HG03460 (cell line): Measurements from ENCODE around the gene AMZ1.
"Not testable (repeated sequence)": the region's sequence is repeated elsewhere in the genome, so short reads cannot be mapped to it uniquely, and the experiment has no call there.

ENCODE experiments used
- ATAC-seq: cut with Tn5 transposase; IDR thresholded peaks from one replicate; pipeline ENCODE4 v1.9.1; 2021; ENCODE audit not compliant: unreplicated experiment

AMZ1 gene

DNA sequence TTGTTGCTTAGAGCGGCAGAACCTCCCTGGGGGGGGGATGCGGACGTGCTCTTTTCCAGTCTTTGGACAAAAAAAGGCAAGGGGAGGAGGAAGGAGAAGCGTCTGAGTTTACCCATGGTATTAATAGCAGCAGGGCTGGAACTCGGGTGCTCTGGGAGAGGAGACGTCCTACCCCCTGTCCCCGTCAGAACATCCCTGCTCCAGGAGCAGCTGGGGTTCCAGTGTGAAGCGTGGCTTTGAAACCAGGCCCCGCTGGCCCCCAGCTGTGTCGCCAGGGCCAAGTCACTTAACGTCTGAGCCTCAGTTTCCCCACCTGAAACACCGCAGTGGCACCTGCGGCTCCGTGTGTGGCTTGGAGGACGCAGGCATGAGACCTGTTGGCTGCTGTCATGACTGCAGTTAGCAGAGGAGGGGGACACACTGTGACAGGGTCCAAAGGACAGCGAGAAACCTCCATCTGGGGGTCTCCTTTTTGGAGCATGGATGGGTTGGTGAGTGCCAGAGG is 1.4 kb downstream of the AMZ1 start:
- no peak for ATAC-seq

GRCh38 chr7:2689951-2690705 is 2.1 kb downstream of the AMZ1 start:
- ATAC-seq = no peak

DNA sequence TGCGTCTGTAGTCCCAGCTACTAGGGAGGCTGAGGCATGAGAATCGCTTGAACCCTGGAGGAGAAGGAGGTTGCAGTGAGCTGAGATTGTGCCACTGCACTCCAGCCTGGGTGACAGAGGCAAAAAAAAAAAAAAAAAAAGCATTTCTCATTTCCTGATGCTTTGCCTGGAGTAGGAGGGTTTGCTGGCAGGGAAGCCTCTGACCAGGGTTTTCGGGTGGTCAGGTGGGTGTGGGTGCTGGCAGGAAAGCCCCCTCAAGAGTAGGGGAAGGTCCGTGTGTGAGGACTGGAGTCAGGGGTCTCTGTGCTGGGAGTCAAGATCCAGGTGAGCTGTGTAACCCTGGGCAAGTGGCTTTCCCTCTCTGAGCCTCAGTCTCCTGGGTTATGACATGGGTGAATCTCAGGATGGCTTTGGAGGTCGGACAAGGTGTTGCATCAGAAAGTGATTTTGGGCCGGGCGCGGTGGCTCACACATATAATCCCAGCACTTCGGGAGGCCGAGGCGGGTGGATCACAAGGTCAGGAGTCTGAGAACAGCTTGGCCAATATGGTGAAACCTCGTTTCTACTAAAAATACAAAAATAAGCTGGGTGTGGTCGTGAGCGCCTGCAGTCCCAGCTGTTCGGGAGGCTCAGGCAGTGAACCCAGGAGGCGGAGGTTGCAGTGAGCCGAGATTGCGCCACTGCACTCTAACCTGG is 3.2 kb downstream of the AMZ1 start:
- ATAC-seq = no peak

GRCh38 chr7:2691932-2692439 is 4.0 kb downstream of the AMZ1 start:
- not testable (repeated sequence) for ATAC-seq

DNA sequence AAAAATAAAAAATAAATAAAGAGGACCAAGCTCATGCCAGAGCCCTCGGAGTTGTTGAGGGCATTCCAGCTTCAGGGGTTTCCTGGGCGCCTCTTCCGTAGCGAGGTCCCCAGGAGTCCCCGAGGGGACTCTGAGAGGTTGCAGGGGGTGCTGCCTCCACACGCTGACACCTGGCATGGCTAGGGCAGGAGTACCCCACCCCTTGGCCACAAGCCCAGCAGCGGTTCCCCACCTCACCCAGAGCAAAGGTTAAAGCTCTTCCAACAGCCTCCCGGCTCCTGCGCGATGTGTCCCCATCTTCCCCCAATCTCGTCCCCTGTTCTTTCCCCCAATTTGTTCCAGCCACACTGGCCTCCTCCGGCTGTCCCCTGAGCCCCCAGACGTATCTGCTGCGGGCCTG is 4.5 kb downstream of the AMZ1 start:
- ATAC-seq = no peak

DNA sequence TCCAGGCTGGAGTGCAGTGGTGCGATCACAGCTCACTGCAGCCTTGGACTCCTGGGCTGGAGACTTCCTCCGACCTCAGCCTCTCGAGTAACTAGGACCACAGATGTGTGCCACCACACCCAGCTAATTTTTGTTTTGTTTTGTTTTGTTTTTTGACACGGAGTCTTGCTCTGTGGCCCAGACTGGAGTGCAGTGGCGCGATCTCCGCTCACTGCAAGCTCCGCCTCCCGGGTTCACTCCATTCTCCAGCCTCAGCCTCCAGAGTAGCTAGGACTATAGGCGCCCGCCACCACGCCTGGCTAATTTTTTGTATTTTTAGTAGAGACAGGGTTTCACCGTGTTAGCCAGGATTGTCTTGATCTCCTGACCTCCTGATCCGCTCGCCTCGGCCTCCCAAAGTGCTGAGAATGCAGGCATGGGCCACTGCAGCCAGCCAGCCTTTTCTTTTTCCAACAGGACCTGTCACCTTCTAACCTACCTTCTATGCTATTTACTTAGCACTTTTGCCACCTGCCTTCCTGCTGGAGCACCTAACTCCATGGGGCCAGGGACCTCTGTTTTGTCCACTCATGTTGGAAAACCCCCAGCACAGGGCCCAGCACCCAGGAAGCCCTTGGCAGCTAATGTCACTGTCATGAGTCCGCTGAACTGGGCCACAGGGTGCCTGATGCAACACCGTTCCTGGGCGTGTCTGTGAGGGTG is 5.6 kb downstream of the AMZ1 start:
- ATAC-seq = not testable (repeated sequence)

GRCh38 chr7:2694122-2694436 is 6.1 kb downstream of the AMZ1 start:
- not testable (repeated sequence) for ATAC-seq

GRCh38 chr7:2698581-2699288 is 10.7 kb downstream of the AMZ1 start:
- peak; percentile 97 for ATAC-seq

- ATAC-seq = no peak
These were observed 11.3 kb downstream of the AMZ1 start for GRCh38 chr7:2699289-2699620.

GRCh38 chr7:2700141-2700850 is 12.3 kb downstream of the AMZ1 start:
- no peak for ATAC-seq

DNA sequence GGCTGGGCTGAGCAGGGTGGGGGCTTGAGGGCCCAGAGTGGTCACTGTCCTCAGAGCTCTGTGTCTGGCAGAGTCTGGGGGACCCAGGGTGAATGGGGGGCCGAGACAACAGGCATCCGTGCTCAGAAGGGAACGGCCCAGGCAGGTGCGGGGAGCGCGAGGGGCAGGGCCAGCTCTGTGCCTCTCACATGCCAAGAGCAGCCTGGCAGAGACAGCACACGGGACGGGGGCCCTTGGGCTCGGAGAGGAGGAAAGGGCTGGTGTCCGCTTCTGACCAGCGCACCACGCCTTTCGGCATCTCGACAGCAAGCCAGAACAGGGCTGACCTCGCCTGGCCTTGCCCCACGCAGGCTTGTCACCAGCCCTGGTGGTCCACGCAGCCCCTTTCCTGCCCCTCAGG is 13.4 kb downstream of the AMZ1 start:
- ATAC-seq = no peak

- no peak for ATAC-seq
These were observed 14.0 kb downstream of the AMZ1 start for GRCh38 chr7:2701832-2702593.

- no peak for ATAC-seq
These were observed 14.6 kb downstream of the AMZ1 start for GRCh38 chr7:2702594-2702957.

DNA sequence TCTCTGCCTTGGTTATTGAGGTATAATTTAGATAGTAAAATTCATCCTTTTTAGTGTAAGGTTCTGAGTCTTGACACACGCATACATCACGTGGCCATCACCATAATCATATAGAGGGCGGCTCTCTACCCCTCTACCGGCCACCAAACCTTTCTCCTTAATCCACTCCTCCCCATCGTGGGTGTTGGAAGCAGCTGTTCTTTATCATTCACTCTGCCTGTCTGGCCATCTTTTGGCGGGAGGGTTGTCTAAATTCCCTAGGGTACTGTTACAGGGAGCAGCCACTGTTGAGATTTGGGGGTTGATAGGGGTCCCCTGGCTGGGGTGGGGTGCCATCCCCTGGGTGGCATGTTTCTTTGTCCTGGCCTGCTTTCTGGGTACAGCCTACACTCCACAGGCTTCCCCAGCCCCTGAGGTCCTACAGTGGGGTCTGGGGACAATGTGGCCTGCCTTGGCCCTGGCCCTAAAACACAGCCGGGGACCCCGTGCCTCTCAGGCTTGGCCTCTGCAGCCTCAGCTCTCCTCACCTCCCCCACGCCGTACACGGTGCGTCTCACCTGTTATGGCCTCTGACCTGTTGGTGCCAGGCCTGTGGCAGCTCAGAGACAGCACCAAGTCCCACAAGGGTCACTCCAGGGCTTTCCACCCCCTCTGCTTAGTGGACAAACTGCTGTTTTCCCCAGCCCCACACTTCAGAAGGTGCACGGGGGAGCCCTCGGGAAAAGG is 17.5 kb downstream of the AMZ1 start:
- ATAC-seq = no peak

DNA sequence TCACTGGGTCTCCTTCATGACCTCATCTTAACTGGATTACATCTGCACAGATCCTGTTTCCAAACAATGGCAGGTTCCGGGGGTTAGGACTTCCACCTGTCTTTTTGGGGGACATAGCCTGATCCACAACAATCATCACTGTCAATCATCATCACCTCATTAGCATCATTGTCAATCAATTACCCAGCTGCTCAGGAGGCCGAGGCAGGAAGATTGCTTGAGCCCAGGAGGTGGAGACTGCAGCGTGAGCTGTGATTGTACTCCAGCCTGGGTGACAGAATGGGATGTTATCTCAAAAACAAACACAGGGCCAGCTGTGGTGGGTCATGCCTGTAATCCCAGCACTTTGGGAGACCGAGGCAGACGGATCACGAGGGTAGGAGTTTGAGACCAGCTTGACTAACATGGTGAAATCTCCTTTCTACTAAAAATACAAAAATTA is 18.7 kb downstream of the AMZ1 start:
- ATAC-seq = no peak

DNA sequence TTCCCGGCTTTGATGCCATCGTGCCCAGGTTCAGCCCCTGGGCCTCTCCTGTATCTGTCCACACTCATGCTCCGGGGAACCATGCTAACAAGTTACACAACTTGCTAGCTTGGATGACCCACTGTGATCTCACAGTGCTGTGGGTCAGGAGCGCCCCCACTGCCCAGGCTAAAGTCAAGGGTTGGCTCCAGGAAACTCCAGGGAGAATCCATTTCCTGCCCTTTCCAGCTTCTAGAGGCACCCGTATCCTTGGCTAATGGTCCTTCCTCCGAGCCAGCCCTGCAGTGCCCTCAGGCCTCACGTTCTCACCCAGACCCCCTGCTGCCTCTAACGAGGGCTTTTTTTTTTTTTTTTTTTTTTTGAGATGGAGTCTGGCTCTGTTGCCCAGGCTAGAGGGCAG is 19.5 kb downstream of the AMZ1 start:
- no peak for ATAC-seq

DNA sequence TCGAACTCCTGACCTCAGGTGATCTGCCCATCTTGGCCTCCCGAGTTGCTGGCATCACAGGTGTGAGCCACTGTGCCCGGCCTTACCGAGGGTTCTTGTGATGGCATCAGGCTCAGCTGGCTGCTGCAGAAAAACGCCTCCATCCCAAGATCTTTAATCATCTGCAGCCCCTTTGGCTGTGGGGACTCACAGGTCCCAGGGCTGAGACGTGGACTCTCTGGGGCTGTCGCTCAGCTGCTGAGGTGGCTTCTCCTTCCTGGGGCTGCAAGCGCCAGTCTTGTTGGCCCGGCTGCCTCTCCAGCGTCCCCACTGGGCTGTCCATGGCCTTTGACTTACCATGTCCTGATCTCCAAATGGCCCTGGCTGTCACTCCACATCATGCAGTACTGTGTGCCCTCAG is 20.0 kb downstream of the AMZ1 start:
- ATAC-seq = no peak

GRCh38 chr7:2708547-2709310 is 20.7 kb downstream of the AMZ1 start:
- ATAC-seq = no peak
